ENCODE measurements around the gene MYLK3.

- no peak for TF ChIP-seq CTCF (IDR thresholded peaks at IDR 0.05)
- no peak for TF ChIP-seq POLR2A (IDR thresholded peaks at IDR 0.05; ENCODE audit: low read depth)
Measured at GRCh38 chr16:46732561-46732960, 15.6 kb downstream of the MYLK3 start.
